HUDEP-2 (cell line): ENCODE data around the gene TMEM132E.
A peak's percentile ranks its signal among the peaks of the same experiment; 100 is the strongest.
"Not testable (repeated sequence)": the region's sequence is repeated elsewhere in the genome, so short reads cannot be mapped to it uniquely, and the experiment has no call there.

ENCODE experiments used
- DNase-seq, 76 experiments: peaks; one replicate each; lab custom pipeline; 2025; ENCODE audit not compliant: unreplicated experiment in 76 of 76; lab: John Stamatoyannopoulos, UW

Gene TMEM132E

GRCh38 chr17:34579017-34579946 is at the start of gene TMEM132E:
TMEM132E (plus strand) TSS chr17:34579582; CDS start chr17:34581077, 1,495 bp downstream.
- DNase-seq, result no peak

GRCh38 chr17:34530918-34531317 is 48.5 kb upstream of the TMEM132E start:
- DNase-seq, result no peak

- no peak for DNase-seq
These were observed 46.9 kb upstream of the TMEM132E start for GRCh38 chr17:34532281-34533065.

GRCh38 chr17:34533806-34534527 is 45.4 kb upstream of the TMEM132E start:
- DNase-seq, result no peak

- no peak for DNase-seq
These were observed 41.9 kb upstream of the TMEM132E start for GRCh38 chr17:34537445-34537844.

- not testable (repeated sequence) for DNase-seq
These were observed 40.8 kb upstream of the TMEM132E start for GRCh38 chr17:34538582-34538981.

GRCh38 chr17:34539881-34540280 is 39.5 kb upstream of the TMEM132E start:
- DNase-seq, result no peak

GRCh38 chr17:34542700-34543336 is 36.6 kb upstream of the TMEM132E start:
- peak in 40 of 76 experiments; percentile 1 to 51 (median 16) for DNase-seq

- no peak for DNase-seq
These were observed 31.8 kb upstream of the TMEM132E start for GRCh38 chr17:34547453-34548063.

- DNase-seq, result no peak
These were observed 29.4 kb upstream of the TMEM132E start for GRCh38 chr17:34549966-34550365.

- DNase-seq, result no peak
These were observed 25.5 kb upstream of the TMEM132E start for GRCh38 chr17:34553907-34554306.

- DNase-seq, result peak in 3 of 76 experiments; percentile 6 to 22 (median 12)
These were observed 23.0 kb upstream of the TMEM132E start for GRCh38 chr17:34556384-34556783.

- no peak for DNase-seq
These were observed 22.5 kb upstream of the TMEM132E start for GRCh38 chr17:34556931-34557330.

GRCh38 chr17:34561328-34561727 is 18.1 kb upstream of the TMEM132E start:
- no peak for DNase-seq

GRCh38 chr17:34562387-34562786 is 17.0 kb upstream of the TMEM132E start:
- DNase-seq, result peak in 3 of 76 experiments; percentile 7 to 20 (median 8)

GRCh38 chr17:34565713-34566112 is 13.7 kb upstream of the TMEM132E start:
- peak in 35 of 76 experiments; percentile 16 to 88 (median 65) for DNase-seq

- no peak for DNase-seq
These were observed 13.2 kb upstream of the TMEM132E start for GRCh38 chr17:34566201-34566600.

- DNase-seq, result no peak
These were observed 12.5 kb upstream of the TMEM132E start for GRCh38 chr17:34566873-34567272.

GRCh38 chr17:34567691-34568465 is 11.5 kb upstream of the TMEM132E start:
- DNase-seq, result no peak
